HG03521 (cell line): ENCODE measurements around the gene ADRM1.

Source experiments
- ATAC-seq: cut with Tn5 transposase; IDR thresholded peaks from one replicate; pipeline ENCODE4 v1.9.1; 2021; ENCODE audit warnings: mild to moderate bottlenecking, moderate library complexity; ENCODE audit not compliant: unreplicated experiment

The ADRM1 gene

DNA sequence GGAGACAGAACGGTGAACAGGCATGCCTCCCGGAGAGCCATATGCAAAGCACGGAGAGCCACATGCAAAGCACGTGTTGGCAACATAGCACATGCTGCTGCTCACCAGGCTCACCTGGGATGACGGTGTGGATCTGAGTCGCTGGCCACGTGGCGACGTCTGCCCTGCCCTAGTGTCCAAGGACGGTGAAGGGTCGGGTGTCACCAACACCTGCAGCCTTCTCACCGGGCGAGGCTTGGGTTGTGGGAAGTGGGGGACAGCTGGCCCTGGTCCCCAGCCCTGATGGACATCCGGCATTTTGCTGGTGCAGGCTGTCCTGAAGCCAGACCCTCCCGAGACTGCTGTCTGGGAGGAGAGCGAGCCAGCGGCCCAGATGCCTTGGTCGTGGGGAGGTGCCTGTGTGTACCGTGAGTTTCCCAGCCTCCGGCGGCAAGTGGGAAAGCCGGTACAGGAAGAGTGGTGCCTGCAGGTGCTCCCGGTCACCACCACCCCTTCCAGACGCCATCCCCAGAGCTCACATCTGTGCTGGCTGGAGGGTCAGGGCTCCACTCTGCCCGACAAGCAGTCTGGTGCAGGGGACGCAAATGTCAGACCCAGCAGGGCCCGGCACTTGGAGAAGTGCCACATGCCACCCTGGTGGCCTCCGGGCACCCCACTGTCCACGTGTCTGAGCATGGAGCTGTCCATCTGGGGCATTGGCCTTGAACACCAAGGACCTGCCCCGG, 5.9 kb upstream of the ADRM1 start:
- ATAC-seq, result no peak

DNA sequence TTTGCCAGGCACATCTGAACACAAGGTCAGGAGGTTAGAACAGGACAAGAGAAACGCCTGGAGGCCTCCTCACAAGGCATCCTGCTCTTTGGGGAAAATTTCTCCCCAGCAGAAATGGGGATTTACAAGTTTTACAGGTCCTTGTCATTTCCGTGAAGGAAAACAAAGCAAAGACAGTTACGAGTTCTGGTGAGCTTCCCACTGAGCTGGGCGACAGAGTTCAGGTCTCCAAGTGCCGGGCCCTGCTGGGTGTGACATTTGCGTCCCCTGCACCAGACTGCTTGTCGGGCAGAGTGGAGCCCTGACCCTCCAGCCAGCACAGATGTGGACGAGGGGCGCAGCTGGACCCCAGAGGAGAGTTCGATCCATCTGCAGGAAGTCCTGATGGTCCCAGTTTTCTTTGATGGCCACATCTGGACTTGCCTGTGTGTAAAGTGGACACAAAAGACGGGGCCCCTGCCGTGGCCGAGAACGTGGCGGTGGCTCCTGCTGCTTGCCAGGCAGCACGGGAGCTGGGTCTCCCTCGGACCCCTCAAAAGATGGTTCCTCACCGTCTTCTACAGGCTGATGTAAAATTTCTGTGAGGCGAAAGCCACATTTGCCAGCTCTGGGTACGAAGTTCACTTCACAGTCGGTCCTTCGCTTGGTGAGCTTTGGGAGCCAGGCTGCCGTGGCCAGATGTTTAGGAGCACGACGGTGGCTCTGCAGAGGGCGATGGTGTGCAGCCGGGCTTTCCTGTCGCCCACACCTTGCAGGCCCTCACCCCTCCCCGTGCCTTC, 5.2 kb upstream of the ADRM1 start:
- no peak for ATAC-seq

DNA sequence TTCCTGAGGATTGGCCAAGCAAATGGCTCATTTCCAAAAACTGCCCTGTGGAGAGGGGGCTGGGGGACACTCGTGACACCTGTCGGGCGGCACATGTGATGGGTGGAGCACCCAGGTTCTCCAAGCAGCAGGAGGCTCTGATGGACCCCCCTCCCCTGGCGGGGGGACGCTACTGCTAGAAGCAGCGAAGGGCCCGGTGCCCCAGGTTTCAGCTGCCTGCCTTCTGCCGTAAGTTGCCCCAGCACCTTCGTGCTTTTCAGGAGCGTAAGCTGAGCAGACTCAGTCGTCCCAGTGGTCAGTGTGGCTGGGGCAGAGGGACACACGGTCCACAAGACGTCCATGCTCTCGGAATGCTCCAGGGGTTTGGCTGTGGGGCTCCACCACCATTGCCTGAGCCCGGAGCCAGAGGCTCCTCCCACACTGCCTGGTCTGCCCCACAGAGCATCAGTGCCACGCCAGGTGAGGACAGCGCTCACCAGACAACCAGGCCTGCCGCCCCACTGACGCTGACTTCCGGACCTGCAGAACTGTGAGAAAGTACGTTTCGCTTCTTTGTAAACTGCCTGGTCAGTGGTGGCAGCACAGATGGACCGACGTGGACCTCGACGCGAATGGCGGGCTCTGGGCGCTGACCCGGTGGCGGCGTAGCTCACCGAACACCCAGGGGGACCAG, 4.1 kb upstream of the ADRM1 start:
- ATAC-seq, result no peak

DNA sequence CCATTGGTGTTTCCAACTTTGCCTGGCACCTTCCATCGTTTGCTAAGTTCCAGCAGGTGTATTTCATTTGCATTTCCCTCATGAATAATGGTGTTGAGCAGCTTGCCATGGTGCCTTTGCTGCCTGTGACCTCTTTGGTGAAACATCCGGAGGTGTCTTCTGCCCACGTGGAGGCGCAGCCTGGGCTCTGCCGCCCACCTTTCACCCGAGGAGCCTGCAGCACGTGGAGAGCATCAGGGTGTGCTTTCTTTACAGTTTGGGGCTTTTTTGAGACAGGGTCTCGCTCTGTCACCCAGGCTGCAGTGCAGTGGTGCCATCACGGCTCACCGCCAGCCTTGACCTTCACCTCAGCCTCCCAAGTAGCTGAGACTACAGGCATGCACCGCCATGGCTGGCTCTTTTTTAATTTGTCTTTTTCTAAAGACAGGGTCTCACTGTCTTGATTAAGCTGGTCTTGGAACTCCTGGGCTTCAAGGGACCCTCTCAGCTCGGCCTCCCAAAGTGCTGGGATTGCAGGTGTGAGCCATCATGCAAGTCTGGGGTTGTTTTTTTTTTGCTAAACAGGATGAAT, 3.0 kb upstream of the ADRM1 start:
- ATAC-seq, result no peak

DNA sequence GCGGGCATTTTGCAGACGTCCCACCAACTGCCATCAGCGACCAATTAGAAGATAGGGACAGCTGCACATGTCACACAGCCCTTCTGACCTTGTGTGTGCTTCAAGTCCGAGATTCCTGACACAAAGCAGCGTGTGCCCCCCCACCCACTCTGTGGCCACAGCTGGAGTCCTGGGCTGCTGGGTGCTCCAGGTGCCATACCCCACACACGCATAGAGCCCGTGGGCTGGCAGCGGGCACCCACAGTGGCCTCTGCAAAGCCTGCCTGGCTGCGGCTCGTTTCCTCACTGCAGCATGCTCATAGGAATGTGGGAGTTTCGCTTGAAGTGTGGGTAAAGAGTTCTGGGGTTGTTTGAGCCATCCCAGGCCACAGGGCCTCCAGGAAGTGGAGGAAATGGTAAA, 2.5 kb upstream of the ADRM1 start:
- ATAC-seq, result no peak

DNA sequence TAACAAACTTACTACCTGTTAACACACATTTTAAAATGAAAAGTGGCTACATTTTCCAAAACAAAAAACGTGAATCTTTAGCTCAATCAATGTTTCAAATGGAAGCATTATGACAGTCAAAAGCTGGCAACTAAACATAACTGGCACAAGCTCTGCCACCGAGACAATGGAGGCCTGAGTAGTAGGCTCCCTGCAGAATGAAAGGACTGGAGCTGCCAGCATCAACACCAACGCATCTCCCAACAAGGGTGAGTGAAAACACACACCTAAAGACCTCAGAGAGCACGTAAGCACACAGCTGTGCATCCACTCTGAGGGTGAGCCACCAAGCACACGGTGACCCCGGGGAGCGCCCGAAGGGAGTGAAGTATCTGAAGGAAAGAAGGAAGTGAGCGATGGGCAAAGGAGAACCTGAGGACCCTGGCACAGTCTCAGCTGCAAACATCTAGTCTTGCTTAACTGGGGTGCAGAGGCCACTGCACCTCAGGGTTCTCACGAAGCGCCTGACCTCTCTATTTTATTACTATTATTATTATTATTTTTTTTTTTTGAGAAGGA, 1.6 kb upstream of the ADRM1 start:
- no peak for ATAC-seq

DNA sequence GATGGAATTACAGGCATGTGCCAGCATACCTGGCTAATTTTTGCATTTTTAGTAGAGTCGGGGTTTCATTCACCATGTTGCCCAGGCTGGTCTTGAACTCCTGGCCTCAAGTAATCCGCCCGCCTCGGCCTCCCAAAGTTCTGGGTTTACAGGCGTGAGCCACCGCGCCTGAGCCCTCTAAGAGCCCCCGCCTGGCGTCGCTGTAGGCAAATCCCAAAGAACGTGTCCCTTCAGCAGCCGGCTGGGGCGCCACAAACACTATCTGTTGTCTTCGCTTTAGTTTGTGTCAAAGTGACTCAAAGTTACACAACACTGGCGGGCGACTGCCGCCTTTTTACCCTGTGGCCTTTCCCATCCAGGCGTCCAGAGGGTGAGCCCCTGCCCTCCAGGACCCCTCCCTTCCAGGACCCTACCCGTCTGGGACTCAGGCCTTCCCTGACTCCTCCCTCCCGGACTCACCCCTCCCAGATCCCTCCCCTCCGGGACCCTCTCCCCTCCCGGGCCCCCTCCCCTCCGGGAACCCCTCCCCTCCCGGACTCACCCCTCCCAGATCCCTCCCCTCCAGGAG, 940 bp upstream of the ADRM1 start:
- peak; percentile 27 for ATAC-seq

DNA sequence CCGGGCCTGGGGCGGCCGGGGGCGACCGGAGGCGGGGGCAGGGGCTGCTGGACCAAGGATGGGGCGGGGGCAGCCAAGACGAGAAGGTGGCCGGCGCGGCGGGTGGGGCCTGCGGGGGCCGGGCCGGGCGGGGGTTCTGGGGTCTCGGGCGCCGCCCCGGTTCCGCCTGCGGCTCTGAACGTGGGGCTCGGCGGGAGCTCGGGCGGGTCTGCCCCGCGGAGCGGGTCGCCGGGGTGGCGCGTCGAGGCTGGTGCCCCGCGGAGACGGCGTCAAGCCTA, 204 bp downstream of the ADRM1 start:
- no peak for ATAC-seq

DNA sequence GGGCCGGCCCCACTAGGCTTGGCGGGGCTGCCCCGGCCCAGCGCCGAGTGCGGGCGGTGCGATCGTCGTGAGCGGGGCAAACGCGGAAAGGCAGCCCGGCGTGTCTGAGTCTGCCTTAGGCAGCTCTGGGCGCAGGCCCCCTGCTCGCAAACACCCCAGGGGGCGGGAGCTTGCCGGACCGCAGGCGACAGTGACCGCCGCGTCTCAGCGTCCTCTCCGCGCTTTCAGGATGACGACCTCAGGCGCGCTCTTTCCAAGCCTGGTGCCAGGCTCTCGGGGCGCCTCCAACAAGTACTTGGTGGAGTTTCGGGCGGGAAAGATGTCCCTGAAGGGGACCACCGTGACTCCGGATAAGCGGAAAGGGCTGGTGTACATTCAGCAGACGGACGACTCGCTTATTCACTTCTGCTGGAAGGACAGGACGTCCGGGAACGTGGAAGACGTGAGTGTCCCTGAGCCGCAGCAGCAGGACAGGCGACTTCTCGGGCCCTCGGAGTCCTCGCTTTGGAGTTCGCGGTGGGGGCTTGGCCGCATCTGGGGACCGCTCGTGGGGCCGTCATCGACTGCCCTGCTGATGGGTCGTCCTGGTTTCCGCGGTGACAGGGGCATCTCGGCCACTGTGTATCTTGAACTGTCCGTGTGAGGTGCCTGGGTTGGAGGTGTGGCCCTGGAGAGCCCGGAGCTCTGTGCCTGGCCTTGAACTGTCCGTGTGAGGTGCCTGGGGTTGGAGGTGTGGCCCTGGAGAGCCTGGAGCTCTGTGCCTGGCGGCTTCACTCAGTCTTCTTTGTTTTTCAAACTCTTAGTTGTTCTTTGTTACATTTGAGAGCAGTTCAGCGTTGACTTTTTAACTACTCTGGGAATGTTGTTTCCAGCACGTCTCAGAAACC, 786 bp downstream of the ADRM1 start:
- ATAC-seq, result peak; percentile 14

DNA sequence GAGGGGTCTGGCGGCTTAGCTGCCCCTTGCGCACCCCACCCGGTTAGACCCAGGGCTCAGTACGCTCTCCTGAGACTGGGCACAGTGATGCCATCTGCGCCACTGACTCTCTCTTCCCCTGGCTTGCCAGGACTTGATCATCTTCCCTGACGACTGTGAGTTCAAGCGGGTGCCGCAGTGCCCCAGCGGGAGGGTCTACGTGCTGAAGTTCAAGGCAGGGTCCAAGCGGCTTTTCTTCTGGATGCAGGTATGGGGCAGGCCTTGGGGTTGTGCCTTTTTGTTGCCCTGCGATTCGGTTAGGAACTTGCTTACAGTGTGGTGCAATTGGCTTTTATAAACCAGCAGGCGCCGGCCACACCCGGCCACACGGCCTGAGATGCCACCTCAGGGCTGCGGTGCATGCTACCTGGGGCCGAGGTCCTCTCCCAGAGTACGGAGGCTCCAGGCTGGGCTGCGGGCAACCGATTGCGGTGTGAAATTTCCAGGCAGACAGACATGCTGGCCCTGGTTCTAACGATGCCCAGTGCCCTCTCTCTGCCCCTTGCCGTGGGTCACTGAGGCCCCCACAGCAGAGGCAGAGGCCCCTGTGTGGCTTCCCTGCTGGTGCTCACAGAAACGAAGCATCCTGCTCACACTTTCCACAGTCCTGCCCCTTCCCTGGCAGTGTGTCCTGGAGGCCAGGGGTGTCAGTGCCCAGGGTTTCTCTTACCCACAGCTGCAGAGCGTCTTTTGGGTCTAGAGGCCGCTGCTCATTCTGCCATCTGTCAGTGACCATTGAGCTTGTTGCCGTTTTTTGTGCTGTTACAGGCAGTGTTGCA, 1.7 kb downstream of the ADRM1 start:
- no peak for ATAC-seq

DNA sequence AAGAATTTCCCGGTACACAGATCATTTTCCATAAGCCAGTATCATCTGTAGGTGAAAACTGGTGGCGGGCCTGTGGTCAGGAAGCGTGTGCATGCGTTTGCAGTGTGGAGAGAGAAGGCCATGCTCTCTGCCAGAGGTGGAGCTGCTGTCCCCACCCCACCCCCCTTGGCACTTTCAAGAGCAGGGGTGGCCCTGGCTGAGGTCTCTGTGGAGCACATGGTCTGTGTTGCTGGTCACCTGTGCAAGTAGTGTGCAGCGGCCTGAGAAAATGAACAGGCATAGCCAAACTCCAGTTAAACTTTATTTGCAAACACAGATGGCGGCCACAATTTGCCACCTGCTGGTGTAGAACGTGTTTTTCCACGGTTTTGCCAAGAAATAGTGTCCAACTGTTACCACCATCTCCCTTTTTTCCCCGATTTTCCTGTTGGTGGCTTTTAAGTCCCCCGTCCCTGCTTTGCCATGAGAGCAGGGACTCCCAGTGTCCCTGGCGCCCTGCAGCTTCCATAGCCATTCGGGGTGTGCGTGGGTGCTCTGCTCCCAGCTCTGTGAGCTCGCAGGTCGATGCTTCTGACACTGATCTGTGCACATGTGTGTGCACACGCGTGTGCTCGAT, 2.5 kb downstream of the ADRM1 start:
- no peak for ATAC-seq

DNA sequence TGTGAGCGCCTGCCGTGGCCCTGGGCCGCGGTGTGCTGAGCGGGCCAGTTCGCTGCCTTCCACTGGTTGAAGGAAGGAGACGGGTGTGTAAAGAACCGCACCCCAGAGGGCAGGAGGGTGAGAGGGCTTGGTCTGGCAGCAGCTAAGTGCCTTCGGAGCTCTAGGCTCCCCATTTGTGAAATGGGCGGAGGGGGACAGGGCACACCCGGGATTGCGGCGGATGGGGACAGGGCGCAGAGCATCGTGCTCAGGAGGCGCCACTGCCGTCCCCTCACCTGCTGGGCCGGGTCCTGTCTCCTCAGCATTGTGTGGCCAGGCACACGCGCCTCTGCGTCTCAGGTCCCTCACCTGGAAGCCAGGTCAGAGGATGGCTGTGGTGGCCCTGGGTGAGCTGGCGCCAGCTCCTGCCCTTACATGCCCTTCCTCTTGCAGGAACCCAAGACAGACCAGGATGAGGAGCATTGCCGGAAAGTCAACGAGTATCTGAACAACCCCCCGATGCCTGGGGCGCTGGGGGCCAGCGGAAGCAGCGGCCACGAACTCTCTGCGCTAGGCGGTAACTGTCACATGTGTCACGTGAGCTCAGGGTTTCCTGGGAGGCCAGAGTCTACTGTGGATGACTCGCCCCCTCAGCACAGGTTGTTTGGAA, 3.1 kb downstream of the ADRM1 start:
- no peak for ATAC-seq

DNA sequence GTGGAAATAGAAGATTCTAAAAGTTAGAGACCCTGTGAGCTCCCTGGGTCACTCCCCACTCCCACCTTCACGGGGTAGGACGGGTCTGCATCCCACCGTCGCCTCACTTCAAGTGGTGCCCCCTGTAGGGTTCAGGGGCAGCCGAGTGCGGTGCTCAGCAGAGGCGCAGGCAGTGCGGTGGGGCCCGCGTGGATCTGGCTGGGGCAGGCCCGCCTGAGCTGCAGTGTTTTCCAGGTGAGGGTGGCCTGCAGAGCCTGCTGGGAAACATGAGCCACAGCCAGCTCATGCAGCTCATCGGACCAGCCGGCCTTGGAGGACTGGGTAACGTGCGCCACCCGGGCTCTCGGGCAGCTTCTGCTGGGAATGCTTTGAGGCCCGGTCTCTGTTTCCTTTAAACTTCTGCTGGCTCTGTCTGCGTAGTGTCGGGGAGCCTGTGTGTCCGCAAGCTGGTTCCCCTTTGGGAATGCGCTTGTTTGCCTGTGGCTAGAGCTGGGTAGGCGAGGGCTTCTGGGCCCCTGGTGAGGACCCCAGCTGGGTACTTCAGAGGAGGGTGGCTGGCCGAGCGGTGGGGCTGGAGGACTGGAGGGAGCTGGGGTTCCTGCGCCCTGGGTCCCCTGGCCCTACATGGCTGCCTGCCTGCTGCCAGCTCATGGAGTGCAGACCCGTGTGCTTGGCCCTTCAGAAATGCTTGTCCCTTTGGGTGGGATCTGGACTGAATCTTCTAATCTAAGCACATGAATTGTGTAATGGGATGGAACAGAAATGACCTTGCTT, 3.8 kb downstream of the ADRM1 start:
- ATAC-seq, result no peak

DNA sequence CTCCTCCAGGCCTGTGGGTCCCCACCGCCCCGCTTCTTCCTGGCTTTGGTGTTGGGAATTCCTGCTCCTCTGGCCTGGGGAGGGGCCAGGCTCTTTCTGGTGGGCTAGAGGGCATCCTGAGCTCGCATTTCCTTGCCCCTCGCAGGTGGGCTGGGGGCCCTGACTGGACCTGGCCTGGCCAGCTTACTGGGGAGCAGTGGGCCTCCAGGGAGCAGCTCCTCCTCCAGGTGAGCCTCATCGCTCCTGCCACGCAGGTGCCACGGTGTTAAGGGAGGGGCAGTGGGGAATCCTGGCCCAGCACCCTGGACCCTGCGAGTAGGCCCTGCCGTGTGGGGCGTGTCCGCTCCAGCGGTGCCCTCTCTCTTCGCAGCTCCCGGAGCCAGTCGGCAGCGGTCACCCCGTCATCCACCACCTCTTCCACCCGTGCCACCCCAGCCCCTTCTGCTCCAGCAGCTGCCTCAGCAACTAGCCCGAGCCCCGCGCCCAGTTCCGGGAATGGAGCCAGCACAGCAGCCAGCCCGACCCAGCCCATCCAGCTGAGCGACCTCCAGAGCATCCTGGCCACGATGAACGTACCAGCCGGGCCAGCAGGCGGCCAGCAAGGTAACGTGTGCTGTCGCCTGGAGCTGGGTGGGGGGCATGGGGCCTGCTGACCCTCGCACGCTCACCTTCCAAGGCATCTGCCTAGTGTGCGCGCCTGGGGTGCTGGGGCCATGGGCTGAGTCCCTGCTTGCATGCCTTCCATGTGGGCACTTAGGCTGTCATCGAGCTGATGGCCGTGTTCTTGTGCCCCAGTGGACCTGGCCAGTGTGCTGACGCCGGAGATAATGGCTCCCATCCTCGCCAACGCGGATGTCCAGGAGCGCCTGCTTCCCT, 4.7 kb downstream of the ADRM1 start:
- no peak for ATAC-seq

DNA sequence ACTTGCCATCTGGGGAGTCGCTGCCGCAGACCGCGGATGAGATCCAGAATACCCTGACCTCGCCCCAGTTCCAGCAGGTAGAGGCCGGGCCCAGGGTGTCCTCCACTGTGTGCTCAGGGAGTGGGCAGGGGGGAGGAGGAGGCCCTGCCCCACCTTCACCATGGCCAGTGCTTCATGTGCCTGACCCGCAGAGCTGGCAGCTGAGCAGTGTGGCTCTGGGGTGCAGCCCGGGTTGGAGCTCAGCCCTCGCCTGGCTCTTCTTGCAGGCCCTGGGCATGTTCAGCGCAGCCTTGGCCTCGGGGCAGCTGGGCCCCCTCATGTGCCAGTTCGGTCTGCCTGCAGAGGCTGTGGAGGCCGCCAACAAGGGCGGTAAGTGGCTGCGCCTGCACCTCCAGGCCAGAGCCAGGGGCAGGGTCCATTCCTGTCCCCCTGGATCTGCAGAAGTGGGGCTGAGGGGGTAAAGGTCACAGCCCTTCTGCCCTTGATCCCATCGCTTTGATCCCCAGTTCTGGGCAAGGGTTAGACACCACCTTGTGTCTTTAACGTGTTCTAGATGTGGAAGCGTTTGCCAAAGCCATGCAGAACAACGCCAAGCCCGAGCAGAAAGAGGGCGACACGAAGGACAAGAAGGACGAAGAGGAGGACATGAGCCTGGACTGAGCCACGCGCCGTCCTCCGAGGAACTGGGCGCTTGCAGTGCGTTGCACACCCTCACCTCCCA, 5.5 kb downstream of the ADRM1 start:
- ATAC-seq, result no peak
